ENCODE measurements around the gene PNKP.

Gene PNKP

GRCh38 chr19:49850221-49850486, 17.2 kb downstream of the PNKP start:
- DNase-seq (ENCODE audit: low read depth in 2 of 2) = no peak
- peak overlapping the region; percentile 25 to 85 for H3K4me3 ChIP-seq (replicated peaks in 1 of 2; ENCODE audit: low read depth in 2 of 2, low read length in 2 of 2)
- TF ChIP-seq, protein P1, sequence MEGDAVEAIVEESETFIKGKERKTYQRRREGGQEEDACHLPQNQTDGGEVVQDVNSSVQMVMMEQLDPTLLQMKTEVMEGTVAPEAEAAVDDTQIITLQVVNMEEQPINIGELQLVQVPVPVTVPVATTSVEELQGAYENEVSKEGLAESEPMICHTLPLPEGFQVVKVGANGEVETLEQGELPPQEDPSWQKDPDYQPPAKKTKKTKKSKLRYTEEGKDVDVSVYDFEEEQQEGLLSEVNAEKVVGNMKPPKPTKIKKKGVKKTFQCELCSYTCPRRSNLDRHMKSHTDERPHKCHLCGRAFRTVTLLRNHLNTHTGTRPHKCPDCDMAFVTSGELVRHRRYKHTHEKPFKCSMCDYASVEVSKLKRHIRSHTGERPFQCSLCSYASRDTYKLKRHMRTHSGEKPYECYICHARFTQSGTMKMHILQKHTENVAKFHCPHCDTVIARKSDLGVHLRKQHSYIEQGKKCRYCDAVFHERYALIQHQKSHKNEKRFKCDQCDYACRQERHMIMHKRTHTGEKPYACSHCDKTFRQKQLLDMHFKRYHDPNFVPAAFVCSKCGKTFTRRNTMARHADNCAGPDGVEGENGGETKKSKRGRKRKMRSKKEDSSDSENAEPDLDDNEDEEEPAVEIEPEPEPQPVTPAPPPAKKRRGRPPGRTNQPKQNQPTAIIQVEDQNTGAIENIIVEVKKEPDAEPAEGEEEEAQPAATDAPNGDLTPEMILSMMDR (IDR thresholded peaks at IDR 0.05; ENCODE audit: low read depth, low read length) = no peak

DNA sequence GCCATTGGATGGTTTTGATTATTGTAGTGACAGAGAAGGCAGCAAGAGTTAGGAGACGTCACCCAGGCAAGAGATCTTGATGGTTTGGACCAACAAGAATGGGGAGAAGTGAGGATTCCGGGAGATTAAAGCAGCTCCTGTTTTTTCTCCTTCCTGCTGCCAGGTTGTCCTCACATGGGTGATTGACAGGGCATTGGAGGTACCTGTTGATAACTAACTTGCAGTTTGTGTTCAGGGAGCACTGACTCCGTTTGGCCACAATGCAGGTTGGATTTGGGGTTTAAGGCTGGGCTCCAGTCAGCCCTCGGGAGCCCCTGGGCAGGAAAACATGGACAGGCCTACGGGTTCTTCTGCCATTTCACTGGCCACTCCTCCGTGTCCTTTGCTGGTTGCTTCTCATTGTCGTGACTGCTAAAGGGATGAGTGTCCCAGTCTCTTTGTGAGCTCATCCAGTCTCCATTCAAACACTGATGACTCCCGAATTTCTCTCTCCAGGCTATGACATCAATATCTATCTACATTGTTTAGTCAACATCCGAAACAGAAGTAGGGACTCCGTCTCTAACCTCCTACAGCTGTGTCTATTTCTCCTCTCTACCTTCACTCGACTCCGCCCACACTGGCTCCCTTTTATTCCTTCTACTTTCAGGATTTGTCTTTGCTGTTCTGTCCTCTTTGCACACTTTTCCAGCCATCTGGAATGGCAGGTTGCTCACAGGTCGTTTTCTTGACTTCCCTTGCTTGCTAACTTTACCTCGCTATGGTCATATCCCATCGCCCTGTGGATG, 17.7 kb downstream of the PNKP start:
- DNase-seq (ENCODE audit: low read depth in 2 of 2) = no peak
- TF ChIP-seq, protein P1 (IDR thresholded peaks at IDR 0.05; ENCODE audit: low read depth, low read length) = no peak
- peak overlapping the region in 1 of 2 donors; percentile 85 for H3K4me3 ChIP-seq (replicated peaks in 1 of 2; ENCODE audit: low read depth in 2 of 2, low read length in 2 of 2)

- TF ChIP-seq, protein P1 (IDR thresholded peaks at IDR 0.05; ENCODE audit: low read depth, low read length) = no peak
- DNase-seq (ENCODE audit: low read depth in 2 of 2) = no peak
- no peak overlapping the region for H3K4me3 ChIP-seq (replicated peaks in 1 of 2; ENCODE audit: low read depth in 2 of 2, low read length in 2 of 2)
Observed at GRCh38 chr19:49848938-49849337, 18.4 kb downstream of the PNKP start.

DNA sequence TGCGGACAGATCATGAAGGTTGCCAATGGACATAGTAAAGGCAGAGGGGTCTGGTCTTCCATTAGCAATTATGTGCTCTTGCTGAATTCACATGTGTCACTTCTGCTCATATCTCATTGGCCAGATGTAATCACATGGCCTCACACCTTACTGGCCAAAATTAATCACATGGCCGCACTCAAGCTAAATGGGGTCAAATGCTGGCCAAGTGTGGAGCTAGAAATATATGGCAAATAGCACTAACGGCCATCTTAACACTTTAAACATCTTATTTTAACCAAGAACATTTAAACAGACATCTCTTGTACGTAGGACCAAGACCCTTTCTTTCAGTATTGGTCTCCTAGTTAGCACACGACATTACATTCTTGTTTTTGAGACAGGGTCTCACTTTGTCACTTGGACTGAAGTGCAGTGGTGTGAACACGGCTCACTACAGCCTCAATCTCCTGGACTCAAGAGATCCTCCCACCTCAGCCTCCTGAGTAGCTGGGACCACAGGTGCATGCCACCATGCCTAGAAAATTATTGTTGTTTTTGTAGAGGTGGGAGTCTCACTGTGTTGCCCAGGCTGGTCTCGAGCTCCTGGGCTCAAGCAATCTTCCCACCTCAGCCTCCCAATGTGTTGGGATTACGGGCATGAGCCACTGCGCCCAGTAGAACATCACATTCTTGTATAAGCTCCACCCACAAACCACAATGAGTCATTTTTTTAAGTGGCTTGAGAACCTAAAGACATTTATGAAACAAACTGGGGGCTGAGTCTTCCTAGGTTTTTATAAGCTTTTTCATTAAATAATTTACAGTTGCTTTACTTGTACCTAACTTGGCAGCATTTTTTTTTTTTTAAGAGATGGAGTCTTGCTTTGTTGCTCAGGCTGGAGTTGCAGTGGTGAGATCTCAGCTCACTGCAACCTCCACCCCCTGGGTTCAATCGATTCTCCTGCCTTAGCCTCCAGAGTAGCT, 19.4 kb downstream of the PNKP start:
- no peak overlapping the region for H3K4me3 ChIP-seq (replicated peaks in 1 of 2; ENCODE audit: low read depth in 2 of 2, low read length in 2 of 2)
- peak; percentile 85 to 93 for DNase-seq (ENCODE audit: low read depth in 2 of 2)
- TF ChIP-seq, protein P1 (IDR thresholded peaks at IDR 0.05; ENCODE audit: low read depth, low read length) = no peak

DNA sequence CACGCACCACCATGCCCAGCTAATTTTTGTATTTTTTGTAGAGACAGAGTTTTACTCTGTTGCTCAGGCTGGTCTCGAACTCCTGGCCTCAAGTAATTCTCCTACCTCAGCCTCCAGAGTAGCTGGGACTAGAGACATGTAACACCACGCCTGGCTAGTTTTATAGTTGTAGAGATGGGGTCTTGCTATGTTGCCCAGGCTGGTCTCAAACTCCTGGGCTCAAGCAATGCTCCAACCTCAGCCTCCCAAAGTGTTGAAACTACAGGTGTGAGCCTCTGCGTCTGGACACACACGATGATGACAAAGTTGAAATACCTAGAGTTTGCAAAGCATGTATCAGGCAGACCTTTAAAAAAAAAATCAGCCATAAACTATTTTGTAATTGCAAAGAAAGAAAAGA, 21.0 kb downstream of the PNKP start:
- H3K4me3 ChIP-seq (replicated peaks in 1 of 2; ENCODE audit: low read depth in 2 of 2, low read length in 2 of 2) = no peak overlapping the region
- DNase-seq (ENCODE audit: low read depth in 2 of 2) = no peak
- TF ChIP-seq, protein P1 (IDR thresholded peaks at IDR 0.05; ENCODE audit: low read depth, low read length) = no peak

GRCh38 chr19:49845414-49845813, 22.0 kb downstream of the PNKP start:
- TF ChIP-seq, protein P1 (IDR thresholded peaks at IDR 0.05; ENCODE audit: low read depth, low read length) = no peak
- no peak for DNase-seq (ENCODE audit: low read depth in 2 of 2)
- H3K4me3 ChIP-seq (replicated peaks in 1 of 2; ENCODE audit: low read depth in 2 of 2, low read length in 2 of 2) = no peak overlapping the region

All from cardiac fibroblast (primary cell).